NCI-H446 (cell line): Measurements from ENCODE around the gene POLH.
"Not testable (repeated sequence)": the region's sequence is repeated elsewhere in the genome, so short reads cannot be mapped to it uniquely, and the experiment has no call there.

Experiments
- DNase-seq, 2 experiments: peaks; one replicate each; lab custom pipeline; 2025; lab: John Stamatoyannopoulos, UW

Gene POLH

GRCh38 chr6:43575772-43576551 lies at the start of gene POLH, which contains the start of gene XPO5:
Gene POLH (plus strand): TSS chr6:43576185. CDS start chr6:43582320, 6,135 bp downstream.
Gene XPO5 (minus strand): TSS chr6:43576038. CDS start chr6:43575864, 174 bp downstream.
- peak; percentile 84 to 94 for DNase-seq

- no peak for DNase-seq
These were observed 43.8 kb upstream of the POLH start for GRCh38 chr6:43532201-43532600.

- DNase-seq = not testable (repeated sequence)
These were observed 37.0 kb upstream of the POLH start for GRCh38 chr6:43538986-43539385.

- not testable (repeated sequence) for DNase-seq
These were observed 36.6 kb upstream of the POLH start for GRCh38 chr6:43539409-43539808.

- no peak for DNase-seq
These were observed 35.5 kb upstream of the POLH start for GRCh38 chr6:43540507-43540906.

GRCh38 chr6:43541774-43542471 lies 34.1 kb upstream of the POLH start:
- no peak for DNase-seq

- DNase-seq = no peak
These were observed 31.5 kb upstream of the POLH start for GRCh38 chr6:43544461-43544860.

GRCh38 chr6:43547222-43547621 lies 28.8 kb upstream of the POLH start:
- no peak for DNase-seq

GRCh38 chr6:43557620-43558019 lies 18.4 kb upstream of the POLH start:
- not testable (repeated sequence) for DNase-seq

GRCh38 chr6:43559328-43559727 lies 16.7 kb upstream of the POLH start:
- DNase-seq = no peak

GRCh38 chr6:43570876-43571441 lies 5.0 kb upstream of the POLH start:
- DNase-seq = no peak

GRCh38 chr6:43572015-43572414 lies 4.0 kb upstream of the POLH start:
- no peak for DNase-seq

GRCh38 chr6:43575105-43575771 lies 747 bp upstream of the POLH start:
- DNase-seq = no peak

GRCh38 chr6:43578748-43579147 lies 2.8 kb downstream of the POLH start:
- DNase-seq = no peak

- no peak for DNase-seq
These were observed 3.2 kb downstream of the POLH start for GRCh38 chr6:43579171-43579570.

- DNase-seq = no peak
These were observed 6.9 kb downstream of the POLH start for GRCh38 chr6:43582911-43583310.

GRCh38 chr6:43584892-43585570 lies 9.0 kb downstream of the POLH start:
- DNase-seq = no peak

- DNase-seq = no peak
These were observed 12.2 kb downstream of the POLH start for GRCh38 chr6:43588194-43588593.

GRCh38 chr6:43589564-43589963 lies 13.6 kb downstream of the POLH start:
- not testable (repeated sequence) for DNase-seq

- DNase-seq = no peak
These were observed 18.0 kb downstream of the POLH start for GRCh38 chr6:43593938-43594337.

GRCh38 chr6:43600595-43600994 lies 24.6 kb downstream of the POLH start:
- DNase-seq = no peak

GRCh38 chr6:43604174-43604573 lies 28.2 kb downstream of the POLH start:
- peak in 1 of 2 experiments; percentile 50 for DNase-seq
